Esophagus squamous epithelium (tissue), 5 donors: Measurements from ENCODE around the gene PHYKPL. TPM values are rescaled to one million over a fixed set of nuclear protein-coding genes. Genes with fewer than 3 reads are reported as not detected.
A peak's percentile ranks its signal among the peaks of the same experiment; 100 is the strongest.

Source experiments
- DNase-seq: peaks from one replicate; lab custom pipeline; 2025; lab: John Stamatoyannopoulos, UW
- H3K27ac ChIP-seq, 4 donors: fragments of 200-600 bp; sonication (generic); one replicate each; pipeline ENCODE4 v1.5.1; 2016 to 2019; ENCODE audit warnings: mild to moderate bottlenecking in 1 of 4
- H3K27me3 ChIP-seq, 4 donors: fragments of 200-600 bp; sonication (generic); 1 replicate in 3 of 4; 2 replicates in 1 of 4; pipeline versions ENCODE4 v1.5.1 to v1.6.0; 2017 to 2021; ENCODE audit warnings: antibody characterized with exemption in 1 of 4
- H3K36me3 ChIP-seq, 3 donors: fragments of 200-600 bp; sonication (generic); one replicate each; pipeline ENCODE4 v1.5.1; 2016 to 2019
- H3K4me1 ChIP-seq, 3 donors: fragments of 200-600 bp; sonication (generic); one replicate each; pipeline ENCODE4 v1.5.1; 2017 to 2019
- H3K4me3 ChIP-seq, 4 donors: fragments of 200-600 bp; sonication (generic); 1 replicate in 3 of 4; 2 replicates in 1 of 4; pipeline ENCODE4 v1.5.1; 2016 to 2019; ENCODE audit warnings: mild to moderate bottlenecking in 2 of 4, moderate library complexity in 1 of 4
- H3K9me3 ChIP-seq, 3 donors: fragments of 200-600 bp; sonication (generic); one replicate each; pipeline ENCODE4 v1.5.1; 2016 to 2019
- POLR2A ChIP-seq, 4 donors: fragments of 450-650 bp; IDR thresholded peaks; one replicate each; pipeline ENCODE4 v1.6.1; 2017; ENCODE audit warnings: antibody characterized with exemption in 4 of 4, mild to moderate bottlenecking in 4 of 4, moderate library complexity in 3 of 4
- WGBS, 2 donors: methylation state at CpG; one replicate each; pipeline ENCODE4 v1.1.5; 2018; 5-methylcytosine and 5-hydroxymethylcytosine counted together
- intact Hi-C: fragments of 100-400 bp; cut with DNase I; formaldehyde crosslinking; loops from one replicate; pipeline ENCODE4 v1.15.0; 2022
- total RNA-seq, 4 donors: library from RNA; depleted of rRNA; stranded (reverse); fragments of >200 nt; gene quantifications; one replicate each; pipeline ENCODE4 v1.1.0, GENCODE V29; 2016
- TF ChIP-seq, protein P1 (sequence below), 6 experiments: fragments of 450-650 bp in 4 of 6; fragments of 200-600 bp in 2 of 6; sonication (generic) in 2 of 6; IDR thresholded peaks; one replicate each; pipeline ENCODE4 v1.5.1; 2016 to 2019; ENCODE audit warnings: antibody characterized with exemption in 6 of 6, mild to moderate bottlenecking in 4 of 6, moderate library complexity in 4 of 6
- donor health status: DM: yes; HTN: yes; CAD: no.

PHYKPL gene
- total RNA-seq, 4 donors from 2014 or later: 15.8 to 57.4 (median 21.9) TPM

DNA sequence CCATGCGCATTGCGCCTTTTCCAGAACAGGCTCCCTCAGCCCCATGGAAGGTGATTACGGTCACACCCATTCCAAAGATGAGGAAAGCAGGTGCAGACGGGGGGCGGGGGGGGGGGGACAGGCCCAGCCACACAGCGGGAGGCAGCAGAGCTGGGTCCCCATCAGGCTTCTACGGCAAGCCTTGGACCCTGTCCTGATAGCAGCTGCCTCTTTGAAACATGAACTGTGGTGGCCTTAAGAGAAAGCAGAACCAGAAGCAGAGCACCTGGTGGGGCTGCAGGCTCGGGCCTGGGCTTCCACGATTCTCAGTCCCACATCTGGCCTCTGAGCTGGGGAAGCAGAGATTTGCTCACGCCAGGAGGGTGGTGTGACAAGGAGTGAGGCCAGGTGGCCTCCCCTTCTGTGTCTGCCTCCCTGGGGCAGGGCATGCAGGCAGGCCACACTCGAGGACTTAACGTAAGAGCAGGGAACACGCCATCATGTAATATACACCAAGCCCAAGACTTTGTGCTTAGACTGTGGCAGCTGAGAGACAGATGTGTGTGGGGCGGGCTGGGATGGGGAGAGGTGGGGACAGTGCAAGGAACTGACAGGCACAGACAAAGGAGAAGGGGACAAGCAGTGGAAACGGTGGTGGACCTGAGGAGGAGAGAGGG lies 14.2 kb upstream of the PHYKPL start:
- no peaks in the 10 kb centered on the region for H3K36me3 ChIP-seq
- intact Hi-C loops: no loop called here
- H3K27ac ChIP-seq: no peak overlapping the region
- TF ChIP-seq, protein P1, sequence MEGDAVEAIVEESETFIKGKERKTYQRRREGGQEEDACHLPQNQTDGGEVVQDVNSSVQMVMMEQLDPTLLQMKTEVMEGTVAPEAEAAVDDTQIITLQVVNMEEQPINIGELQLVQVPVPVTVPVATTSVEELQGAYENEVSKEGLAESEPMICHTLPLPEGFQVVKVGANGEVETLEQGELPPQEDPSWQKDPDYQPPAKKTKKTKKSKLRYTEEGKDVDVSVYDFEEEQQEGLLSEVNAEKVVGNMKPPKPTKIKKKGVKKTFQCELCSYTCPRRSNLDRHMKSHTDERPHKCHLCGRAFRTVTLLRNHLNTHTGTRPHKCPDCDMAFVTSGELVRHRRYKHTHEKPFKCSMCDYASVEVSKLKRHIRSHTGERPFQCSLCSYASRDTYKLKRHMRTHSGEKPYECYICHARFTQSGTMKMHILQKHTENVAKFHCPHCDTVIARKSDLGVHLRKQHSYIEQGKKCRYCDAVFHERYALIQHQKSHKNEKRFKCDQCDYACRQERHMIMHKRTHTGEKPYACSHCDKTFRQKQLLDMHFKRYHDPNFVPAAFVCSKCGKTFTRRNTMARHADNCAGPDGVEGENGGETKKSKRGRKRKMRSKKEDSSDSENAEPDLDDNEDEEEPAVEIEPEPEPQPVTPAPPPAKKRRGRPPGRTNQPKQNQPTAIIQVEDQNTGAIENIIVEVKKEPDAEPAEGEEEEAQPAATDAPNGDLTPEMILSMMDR (IDR thresholded peaks at IDR 0.05): no peak
- TF ChIP-seq POLR2A (IDR thresholded peaks at IDR 0.05): no peak
- no peak for DNase-seq
- no peak overlapping the region for H3K4me3 ChIP-seq
- peaks cover 0 to 20% (median 0%) of the 10 kb centered on the region in 3 donors for H3K4me1 ChIP-seq
- no peaks in the 10 kb centered on the region for H3K9me3 ChIP-seq
- 76 to 90% methylated on average over 8 to 9 of the region's 15 CpGs for WGBS, 2 donors
- peaks cover 0 to 19% (median 0%) of the 10 kb centered on the region in 4 donors for H3K27me3 ChIP-seq

DNA sequence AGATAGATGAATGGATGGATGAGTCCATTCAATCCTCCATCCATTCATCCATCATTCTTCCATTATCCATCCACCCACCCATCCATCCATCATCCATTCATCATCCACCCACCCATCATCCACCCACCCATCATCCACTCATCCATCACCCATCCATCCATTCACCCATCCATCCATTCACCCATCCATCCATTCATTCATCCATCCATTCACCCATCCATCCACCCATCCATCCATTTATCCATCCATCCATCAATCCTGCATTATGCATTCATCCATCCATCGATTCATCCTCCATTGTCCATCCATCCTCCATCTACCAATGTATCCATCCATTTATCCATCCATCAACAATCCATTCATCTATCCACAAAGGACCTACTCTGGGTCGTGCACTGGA lies 12.8 kb upstream of the PHYKPL start:
- Histone ChIP-seq H3K27me3 (peaks cover 0 to 19% (median 0%) of the 10 kb centered on the region in 4 donors), H3K4me3 (no peak overlapping the region), H3K27ac (no peak overlapping the region), H3K4me1 (peaks cover 3 to 32% (median 3%) of the 10 kb centered on the region in 3 donors), H3K9me3 (no peaks in the 10 kb centered on the region), H3K36me3 (no peaks in the 10 kb centered on the region)
- no peak for DNase-seq
- intact Hi-C loops: no loop called here
- 93 to 94% methylated on average over 1 to 2 of the region's 2 CpGs for WGBS, 2 donors
- TF ChIP-seq POLR2A (IDR thresholded peaks at IDR 0.05): no peak
- TF ChIP-seq, protein P1 (IDR thresholded peaks at IDR 0.05): no peak

DNA sequence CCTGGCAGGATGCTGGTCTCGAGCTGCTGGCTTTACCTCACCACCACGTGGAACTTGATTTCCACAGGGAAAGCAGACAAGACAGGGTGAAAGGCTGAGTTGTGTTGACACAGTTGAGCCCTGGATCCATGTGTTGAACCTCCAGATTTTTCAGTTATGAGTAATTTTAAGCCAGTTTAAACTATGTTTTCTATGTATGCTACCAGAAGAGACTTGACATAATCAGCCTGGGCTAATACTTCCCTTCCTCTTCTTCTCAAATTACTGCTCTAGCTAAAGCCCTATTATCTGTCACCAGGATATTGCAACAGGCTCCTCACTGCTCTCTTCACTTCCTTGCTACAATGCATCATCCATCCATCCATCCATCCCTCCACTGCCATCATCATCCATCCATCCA lies 12.0 kb upstream of the PHYKPL start:
- Histone ChIP-seq H3K9me3 (no peaks in the 10 kb centered on the region), H3K4me3 (no peak overlapping the region), H3K4me1 (peaks cover 5 to 33% (median 6%) of the 10 kb centered on the region in 3 donors), H3K27me3 (peaks cover 0 to 19% (median 0%) of the 10 kb centered on the region in 4 donors), H3K27ac (no peak overlapping the region), H3K36me3 (no peaks in the 10 kb centered on the region)
- TF ChIP-seq, protein P1 (IDR thresholded peaks at IDR 0.05): no peak
- no peak for TF ChIP-seq POLR2A (IDR thresholded peaks at IDR 0.05)
- no peak for DNase-seq
- 45 to 66% methylated on average over 2 of the region's 2 CpGs for WGBS, 2 donors
- intact Hi-C loops: no loop called here

DNA sequence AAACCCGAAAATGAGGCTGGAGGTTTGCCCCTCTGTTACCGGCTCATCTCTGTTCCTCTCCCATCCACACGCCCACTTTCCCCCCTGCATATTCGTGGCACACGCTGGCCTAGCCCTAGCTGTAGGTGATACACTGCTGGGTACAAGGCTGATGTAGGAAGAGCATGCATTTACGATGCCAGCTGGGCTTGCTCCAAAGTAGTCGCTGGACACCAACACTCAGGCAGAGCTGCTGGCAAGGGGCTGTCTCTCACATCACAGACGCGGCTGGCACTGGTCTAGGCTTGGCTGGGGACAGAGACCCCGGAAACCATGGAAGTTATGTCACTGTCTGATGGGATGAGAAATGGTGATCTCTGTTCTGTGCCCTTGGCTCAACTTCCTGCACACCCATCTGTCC lies 9.8 kb upstream of the PHYKPL start:
- TF ChIP-seq POLR2A (IDR thresholded peaks at IDR 0.05): no peak
- TF ChIP-seq, protein P1 (IDR thresholded peaks at IDR 0.05): no peak
- DNase-seq: no peak
- no peaks in the 10 kb centered on the region for H3K36me3 ChIP-seq
- peaks cover 0 to 19% (median 0%) of the 10 kb centered on the region in 4 donors for H3K27me3 ChIP-seq
- H3K9me3 ChIP-seq: no peaks in the 10 kb centered on the region
- WGBS, 2 donors: 20 to 76% methylated on average over 1 to 10 of the region's 10 CpGs
- peak overlapping the region in 1 of 4 donors; percentile 77 for H3K27ac ChIP-seq
- H3K4me1 ChIP-seq: peaks cover 16 to 44% (median 16%) of the 10 kb centered on the region in 3 donors
- no peak overlapping the region for H3K4me3 ChIP-seq
- intact Hi-C loops: no loop called here

DNA sequence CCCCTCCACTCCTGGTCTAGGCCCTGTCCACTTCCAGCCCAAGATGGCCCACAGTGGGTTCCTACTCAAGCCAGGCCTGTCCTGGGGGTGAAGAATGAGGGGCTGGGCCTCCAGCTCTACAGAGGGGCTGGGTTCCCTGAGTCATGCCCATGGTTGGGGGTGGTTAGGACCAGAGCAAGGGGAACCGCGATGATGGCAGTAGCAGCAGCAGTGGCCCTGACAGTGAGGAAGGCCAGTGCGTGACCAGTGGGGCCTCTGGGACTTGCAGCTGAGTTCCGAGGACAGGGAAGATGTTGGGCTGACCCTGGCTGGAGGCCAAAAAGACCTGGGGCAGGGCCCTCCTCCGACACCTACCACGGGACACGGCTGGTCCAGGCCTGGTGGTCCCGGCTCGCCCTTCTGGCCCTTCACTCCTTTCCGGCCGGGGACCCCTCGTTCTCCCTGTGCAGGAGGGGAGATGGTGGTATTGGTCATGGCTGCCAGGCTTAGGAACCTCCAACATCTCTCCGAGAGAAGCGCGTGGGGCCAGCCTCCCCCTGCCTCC lies 9.2 kb upstream of the PHYKPL start:
- H3K9me3 ChIP-seq: no peaks in the 10 kb centered on the region
- peaks cover 16 to 50% (median 23%) of the 10 kb centered on the region in 3 donors for H3K4me1 ChIP-seq
- H3K4me3 ChIP-seq: no peak overlapping the region
- intact Hi-C loops: no loop called here
- H3K36me3 ChIP-seq: no peaks in the 10 kb centered on the region
- 68 to 100% methylated on average over 2 to 9 of the region's 15 CpGs for WGBS, 2 donors
- peaks cover 0 to 12% (median 0%) of the 10 kb centered on the region in 4 donors for H3K27me3 ChIP-seq
- DNase-seq: no peak
- H3K27ac ChIP-seq: peak overlapping the region in 2 of 4 donors; percentile 63 to 77
- TF ChIP-seq, protein P1 (IDR thresholded peaks at IDR 0.05): no peak
- no peak for TF ChIP-seq POLR2A (IDR thresholded peaks at IDR 0.05)
